K562 (cell line): ENCODE measurements around the gene COMMD4. TPM values are rescaled to one million over a fixed set of nuclear protein-coding genes. Genes with fewer than 3 reads are reported as not detected.
A peak's percentile ranks its signal among the peaks of the same experiment; 100 is the strongest.

Experiments
- ATAC-seq: fragments of 200-7000 bp; cut with Tn5 transposase; 3 replicates; pipeline ENCODE4 v1.9.1; 2020; ENCODE audit warnings: moderate library complexity
- BruUV-seq: library from RNA; stranded (reverse); fragments of 400-500 nt; replicated peaks from 2 replicates; lab custom pipeline; 2021; lab: Mats Ljungman, UMichigan
- CTCF ChIA-PET: fragments of 300-600 bp; formaldehyde crosslinking; extraction: SDS; loops from one replicate; lab custom pipeline; 2021; ENCODE audit warnings: low intra/inter-chr PET ratio; lab: Yijun Ruan, JAX
- POLR2A ChIA-PET: fragments of 300-600, 350-650 bp; sonication (Branson Sonifier 250); formaldehyde crosslinking; extraction: SDS; loops from one replicate; lab custom pipeline; 2021; ENCODE audit warnings: antibody characterized with exemption, inconsistent platforms; lab: Yijun Ruan, JAX
- DNase-seq, 4 experiments: peaks; one replicate each; pipeline versions ENCODE4 v3.0.0 to v3.0.0-alpha.2; 2011 to 2018; ENCODE audit warnings: low spot score in 3 of 4, mixed read lengths in 3 of 4; ENCODE audit errors: extremely low read depth in 1 of 4
- FAIRE-seq: peaks from 2 replicates; lab custom pipeline; 2011; peaks lifted over from hg19 to GRCh38; lab: Jason Lieb, UNC
- H2AFZ ChIP-seq: 2 replicates; pipeline ENCODE4 v1.6.0; 2011; ENCODE audit warnings: low read depth, low read length, control low read depth, inconsistent platforms
- H3K27ac ChIP-seq: fragments of 200-600 bp; 3 replicates; pipeline ENCODE4 v1.8.0; 2011; ENCODE audit warnings: low read depth, mild to moderate bottlenecking, control low read depth, inconsistent platforms, low read length, moderate library complexity, mixed read lengths; ENCODE audit errors: extremely low read depth
- H3K27me3 ChIP-seq, 2 experiments: fragments of 300-600 bp in 1 of 2; 2 replicates in 1 of 2; 3 replicates in 1 of 2; pipeline versions ENCODE4 v1.6.0 to v1.8.0; 2011; ENCODE audit warnings: inconsistent platforms in 2 of 2, low read length in 2 of 2, mild to moderate bottlenecking in 1 of 2, mixed read lengths in 1 of 2, moderate library complexity in 1 of 2; ENCODE audit not compliant: control insufficient read depth in 2 of 2, insufficient read depth in 2 of 2
- H3K36me3 ChIP-seq: fragments of 300-600 bp; 3 replicates; pipeline ENCODE4 v1.8.0; 2011; ENCODE audit warnings: mild to moderate bottlenecking, low read length, inconsistent platforms; ENCODE audit not compliant: control insufficient read depth, insufficient read depth
- H3K4me1 ChIP-seq, 2 experiments: fragments of 200-600 bp in 1 of 2; replicated peaks in 1 of 2; 2 replicates in 1 of 2; 3 replicates in 1 of 2; pipeline versions ENCODE4 v1.5.1 to v1.8.0; 2011; ENCODE audit warnings: inconsistent platforms in 2 of 2, low read length in 2 of 2, mild to moderate bottlenecking in 1 of 2, mixed read lengths in 1 of 2, moderate library complexity in 1 of 2; ENCODE audit not compliant: control insufficient read depth in 2 of 2, insufficient read depth in 2 of 2
- H3K4me2 ChIP-seq: 2 replicates; pipeline ENCODE4 v1.6.1; 2011; ENCODE audit warnings: low read length, control low read depth, inconsistent platforms, mixed read lengths; ENCODE audit not compliant: insufficient read depth
- H3K4me3 ChIP-seq: fragments of 200-600 bp; sonication (generic), shearing (Covaris generic); 2 replicates; pipeline ENCODE4 v1.5.1; 2016; ENCODE audit warnings: control low read depth, inconsistent platforms
- H3K79me2 ChIP-seq: fragments of 200-600 bp; 3 replicates; pipeline ENCODE4 v1.8.0; 2011; ENCODE audit warnings: low read length, inconsistent platforms; ENCODE audit not compliant: control insufficient read depth, insufficient read depth
- H3K9ac ChIP-seq, 2 experiments: 2 replicates each; pipeline versions ENCODE4 v1.6.0 to v1.6.1; 2011; ENCODE audit warnings: low read depth in 2 of 2, low read length in 2 of 2, control low read depth in 1 of 2, inconsistent platforms in 1 of 2, mild to moderate bottlenecking in 1 of 2, mixed read lengths in 1 of 2; ENCODE audit not compliant: insufficient read depth in 1 of 2
- H3K9me1 ChIP-seq: one replicate; pipeline ENCODE4 v1.6.0; 2011; ENCODE audit warnings: inconsistent platforms, mild to moderate bottlenecking, low read length, moderate library complexity; ENCODE audit not compliant: control insufficient read depth, insufficient read depth
- H3K9me3 ChIP-seq: replicated peaks from 2 replicates; pipeline ENCODE4 v1.5.1; 2011; ENCODE audit warnings: low read depth, low read length, inconsistent platforms; ENCODE audit not compliant: control insufficient read depth, insufficient read depth
- H4K20me1 ChIP-seq: replicated peaks from 2 replicates; pipeline ENCODE4 v1.6.1; 2011; ENCODE audit warnings: low read length, inconsistent platforms, mixed read lengths; ENCODE audit not compliant: control insufficient read depth, insufficient read depth
- ATF6 ChIP-seq: sonication (generic); formaldehyde crosslinking; IDR thresholded peaks from 2 replicates; pipeline ENCODE4 v1.4.0; 2020; ENCODE audit warnings: mild to moderate bottlenecking, missing genetic modification reagents
- MAFK ChIP-seq: IDR thresholded peaks from 2 replicates; pipeline ENCODE4 v1.6.1; 2011; ENCODE audit warnings: low read length, improper control_type of control experiment
- MXD1 ChIP-seq: fragments of 250-450 bp; sonication (Bioruptor Pico); IDR thresholded peaks from 2 replicates; pipeline ENCODE4 v1.8.0; 2021; ENCODE audit warnings: borderline replicate concordance, mild to moderate bottlenecking, moderate library complexity; ENCODE audit not compliant: poor library complexity, severe bottlenecking
- NUFIP1 ChIP-seq: fragments of 450-650 bp; IDR thresholded peaks from 2 replicates; pipeline ENCODE4 v1.6.1; 2018; ENCODE audit not compliant: partially characterized antibody
- POLR2G ChIP-seq: fragments of 200-400 bp; formaldehyde crosslinking; IDR thresholded peaks from 2 replicates; pipeline ENCODE4 v1.6.1; 2017; ENCODE audit warnings: low read depth, mild to moderate bottlenecking, antibody characterized with exemption, low read length, moderate library complexity
- SP2 ChIP-seq: IDR thresholded peaks from 2 replicates; pipeline ENCODE4 v1.6.1; 2011; ENCODE audit warnings: mild to moderate bottlenecking, low read depth, low read length, moderate library complexity; ENCODE audit not compliant: poor library complexity, severe bottlenecking; ENCODE audit errors: extremely low read depth
- SRSF9 ChIP-seq: fragments of 200-400 bp; formaldehyde crosslinking; IDR thresholded peaks from 2 replicates; pipeline ENCODE4 v1.6.1; 2017; ENCODE audit warnings: low read depth, low read length, borderline replicate concordance
- TAF7 ChIP-seq: fragments of 450-650 bp; IDR thresholded peaks from 2 replicates; pipeline ENCODE4 v1.6.1; 2016; ENCODE audit warnings: missing genetic modification characterization, missing compliant biosample characterization
- TEAD1 ChIP-seq, 2 experiments: fragments of 450-650 bp in 1 of 2; sonication (generic) in 1 of 2; formaldehyde crosslinking; IDR thresholded peaks; 2 replicates each; pipeline versions ENCODE4 v1.4.0 to v1.8.0; 2020 to 2022; ENCODE audit warnings: mild to moderate bottlenecking in 2 of 2, missing genetic modification reagents in 1 of 2
- WGBS: fragments of 100-300 bp; shearing (Covaris generic); methylation state at CpG from one replicate; pipeline ENCODE4 v1.1.6; 2016; ENCODE audit warnings: low coverage, mixed read lengths; ENCODE audit not compliant: insufficient coverage; ENCODE audit errors: missing lambda C conversion rate; 5-methylcytosine and 5-hydroxymethylcytosine counted together
- in situ Hi-C: fragments of 300-500 bp; cut with MboI; formaldehyde crosslinking; loops from 4 replicates; pipeline ENCODE4 v1.15.0; 2018; ENCODE audit warnings: inconsistent platforms, mixed read lengths
- intact Hi-C: fragments of 100-400 bp; cut with micrococcal nuclease; formaldehyde crosslinking; loops from 2 replicates; pipeline ENCODE4 v1.14.2; 2022
- polyA plus RNA-seq, 8 experiments: library from polyadenylated mRNA; depleted of rRNA in 4 of 8; stranded (reverse) in 5 of 8; unstranded in 3 of 8; fragments of >200 nt; fragmentation: Nextera tagmentation in 2 of 8; fragmentation: Illumina TruSeq in 1 of 8; extraction: Ambion mirVana in 2 of 8; extraction: Trizol in 1 of 8; gene quantifications; 2 replicates each; pipeline versions ENCODE4 v1.2.1 to v1.2.3, GENCODE V29; 2011 to 2014; ENCODE audit warnings: inconsistent platforms in 1 of 8, missing spikeins in 1 of 8
- total RNA-seq, 7 experiments: library from RNA; depleted of rRNA in 6 of 7; stranded (reverse); fragments of >200 nt in 6 of 7; fragmentation: Illumina TruSeq in 2 of 7; extraction: Trizol in 2 of 7; gene quantifications; 2 replicates each; pipeline versions ENCODE4 v1.2.1 to v1.2.3, GENCODE V29; 2011 to 2021; ENCODE audit warnings: low replicate concordance in 1 of 7

Gene COMMD4
- total and polyA plus RNA-seq, 9 of the 15 experiments (the other 6 are each of a cell fraction or from before 2014, with no cell fraction given) = 20.4 to 140 (median 63.9) TPM

- no peak for ATAC-seq
- Histone ChIP-seq H3K4me1 (peaks cover 0 to 11% of the 10 kb centered on the region in 2 experiments; a peak in 1 of 5 replicates), H4K20me1 (no peaks in the 10 kb centered on the region), H3K9me1 (peaks cover 3% of the 10 kb centered on the region), H3K79me2 (no peaks in the 10 kb centered on the region), H3K4me3 (no peak overlapping the region), H3K4me2 (no peak overlapping the region), H3K27me3 (no peaks in the 10 kb centered on the region; a peak in 1 of 5 replicates), H2AFZ (no peak overlapping the region), H3K9ac (peak overlapping the region in 1 of 2 experiments; percentile 81; a peak in 1 of 4 replicates), H3K36me3 (peaks cover 87% of the 10 kb centered on the region; the same call in 2 of the 3 replicates), H3K27ac (no peak overlapping the region), H3K9me3 (no peaks in the 10 kb centered on the region)
- intact Hi-C loops (no loop called here), in situ Hi-C loops (no loop called here)
- FAIRE-seq = no peak
- DNase-seq = no peak
- BruUV-seq = no TSS peak
- CTCF ChIA-PET = no interaction called here
- POLR2A ChIA-PET = interaction anchor here (1.0 to 1.5 kb wide), 2 partner anchors 9 to 12 kb away, joined by 4 read pairs; no protein-coding TSS in a partner anchor
- 96% methylated on average over 6 of the region's 7 CpGs for WGBS
- TF ChIP-seq MAFK (no peak), POLR2G (peak; percentile 53)
- TF ChIP-seq, all 486 proteins: peak for 1
Measured at GRCh38 chr15:75360856-75361255, 25.0 kb downstream of the COMMD4 start.

GRCh38 chr15:75361361-75361988 lies 25.6 kb downstream of the COMMD4 start:
- H3K4me1 ChIP-seq = peaks cover 0 to 11% of the 10 kb centered on the region in 2 experiments; a peak in 2 of 5 replicates
- DNase-seq (no peak), ATAC-seq (no peak), FAIRE-seq (no peak)
- BruUV-seq = no TSS peak
- POLR2A ChIA-PET = no interaction called here
- no peaks in the 10 kb centered on the region; a peak in 1 of 5 replicates for H3K27me3 ChIP-seq
- in situ Hi-C loops (no loop called here), intact Hi-C loops (no loop called here)
- H3K36me3 ChIP-seq = peaks cover 87% of the 10 kb centered on the region; the same call in 2 of the 3 replicates
- no peak overlapping the region for H3K27ac ChIP-seq
- no peaks in the 10 kb centered on the region for H4K20me1 ChIP-seq
- 92% methylated on average over 10 of the region's 10 CpGs for WGBS
- peak overlapping the region in 1 of 2 experiments; percentile 81; a peak in 1 of 4 replicates for H3K9ac ChIP-seq
- no peak overlapping the region for H2AFZ ChIP-seq
- H3K9me3 ChIP-seq = no peaks in the 10 kb centered on the region
- H3K4me2 ChIP-seq = no peak overlapping the region
- CTCF ChIA-PET = no interaction called here
- no peaks in the 10 kb centered on the region for H3K79me2 ChIP-seq
- H3K4me3 ChIP-seq = no peak overlapping the region
- peaks cover 3% of the 10 kb centered on the region for H3K9me1 ChIP-seq
- TF ChIP-seq MXD1 (CRISPR knock-in tag) (no peak), TEAD1 (CRISPR knock-in tag; IDR thresholded peaks at IDR 0.05) (no peak), SP2 (no peak), TAF7 (tag) (no peak), ATF6 (CRISPR knock-in tag) (no peak), NUFIP1 (no peak), SRSF9 (no peak)
